HepG2 (cell line): ENCODE results near the gene CLP1. TPM values are rescaled to one million over a fixed set of nuclear protein-coding genes. Genes with fewer than 3 reads are reported as not detected.

Experiments used
- ATAC-seq: fragments of 200-7000 bp; cut with Tn5 transposase; 3 replicates; pipeline ENCODE4 v1.9.1; 2020; ENCODE audit warnings: mild to moderate bottlenecking, moderate library complexity
- BruUV-seq: library from RNA; stranded (reverse); fragments of 400-500 nt; replicated peaks from 2 replicates; lab custom pipeline; 2021; lab: Mats Ljungman, UMichigan
- CTCF ChIA-PET: fragments of 300-600 bp; formaldehyde crosslinking; extraction: SDS; loops from one replicate; lab custom pipeline; 2021; ENCODE audit warnings: low total read pairs, inconsistent platforms, low intra/inter-chr PET ratio; lab: Yijun Ruan, JAX
- POLR2A ChIA-PET: fragments of 350-600 bp; sonication (Branson Sonifier 250); formaldehyde crosslinking; loops from one replicate; lab custom pipeline; 2020; ENCODE audit warnings: antibody characterized with exemption, inconsistent platforms; lab: Yijun Ruan, JAX
- DNase-seq: peaks from one replicate; pipeline ENCODE4 v3.0.0-alpha.2; 2015; ENCODE audit warnings: low spot score
- FAIRE-seq: peaks from 3 replicates; lab custom pipeline; 2011; peaks lifted over from hg19 to GRCh38; lab: Jason Lieb, UNC
- H2AFZ ChIP-seq: one replicate; pipeline ENCODE4 v1.6.1; 2011; ENCODE audit warnings: low read length, inconsistent platforms
- H3K27ac ChIP-seq: fragments of 300-600 bp; 3 replicates; pipeline ENCODE4 v1.8.0; 2011; ENCODE audit warnings: mixed run types, mild to moderate bottlenecking, mixed read lengths, low read length, inconsistent platforms; ENCODE audit not compliant: insufficient read depth; ENCODE audit errors: extremely low read length
- H3K27me3 ChIP-seq, 2 experiments: fragments of 200-600 bp in 1 of 2; 2 replicates in 1 of 2; 3 replicates in 1 of 2; pipeline versions ENCODE4 v1.6.0 to v1.8.0; 2011; ENCODE audit warnings: low read length in 2 of 2, mild to moderate bottlenecking in 2 of 2, moderate library complexity in 2 of 2, inconsistent platforms in 1 of 2; ENCODE audit not compliant: insufficient read depth in 2 of 2, control insufficient read depth in 1 of 2
- H3K36me3 ChIP-seq, 2 experiments: fragments of 200-600 bp in 1 of 2; replicated peaks in 1 of 2; 2 replicates in 1 of 2; 3 replicates in 1 of 2; pipeline versions ENCODE4 v1.5.1 to v1.8.0; 2011; ENCODE audit warnings: low read length in 2 of 2, inconsistent platforms in 1 of 2; ENCODE audit not compliant: insufficient read depth in 2 of 2, control insufficient read depth in 1 of 2
- H3K4me1 ChIP-seq: 2 replicates; pipeline ENCODE4 v1.5.1; 2012; ENCODE audit warnings: low read length, inconsistent platforms; ENCODE audit not compliant: insufficient read depth
- H3K4me2 ChIP-seq: 2 replicates; pipeline ENCODE4 v1.6.0; 2011; ENCODE audit warnings: low read depth, low read length, inconsistent platforms
- H3K4me3 ChIP-seq, 3 experiments: fragments of 200-600 bp in 1 of 3; sonication (generic), shearing (Covaris generic) in 1 of 3; replicated peaks in 1 of 3; 2 replicates each; pipeline ENCODE4 v1.5.1; 2011 to 2016; ENCODE audit warnings: low read length in 3 of 3, inconsistent platforms in 2 of 3, low read depth in 2 of 3, mild to moderate bottlenecking in 2 of 3, control low read depth in 1 of 3, mixed read lengths in 1 of 3; ENCODE audit not compliant: insufficient read depth in 1 of 3
- H3K79me2 ChIP-seq: one replicate; pipeline ENCODE4 v1.6.1; 2011; ENCODE audit warnings: low read length, inconsistent platforms; ENCODE audit not compliant: insufficient read depth
- H3K9ac ChIP-seq: 2 replicates; pipeline ENCODE4 v1.6.0; 2011; ENCODE audit warnings: mild to moderate bottlenecking, low read depth, low read length, inconsistent platforms; ENCODE audit not compliant: insufficient read depth
- H3K9me3 ChIP-seq: 2 replicates; pipeline ENCODE4 v1.5.1; 2012; ENCODE audit warnings: mild to moderate bottlenecking, low read length
- H4K20me1 ChIP-seq: 2 replicates; pipeline ENCODE4 v1.6.0; 2011; ENCODE audit warnings: inconsistent platforms, mild to moderate bottlenecking, low read length, moderate library complexity; ENCODE audit not compliant: insufficient read depth
- JUNB ChIP-seq: sonication (generic); formaldehyde crosslinking; IDR thresholded peaks from 2 replicates; pipeline ENCODE4 v1.8.0; 2022; ENCODE audit warnings: missing genetic modification reagents, mild to moderate bottlenecking, borderline replicate concordance
- PCBP1 ChIP-seq: fragments of 200-400 bp; formaldehyde crosslinking; IDR thresholded peaks from 2 replicates; pipeline ENCODE4 v1.6.1; 2017; ENCODE audit warnings: mild to moderate bottlenecking, low read depth, low read length, borderline replicate concordance
- PRMT3 ChIP-seq: sonication (generic); formaldehyde crosslinking; IDR thresholded peaks from 2 replicates; pipeline ENCODE4 v1.8.1; 2022; ENCODE audit warnings: low read depth, mild to moderate bottlenecking, moderate library complexity, missing genetic modification reagents, borderline replicate concordance
- TCF7L2 ChIP-seq: IDR thresholded peaks from 2 replicates; pipeline ENCODE4 v1.6.1; 2011; ENCODE audit warnings: mild to moderate bottlenecking, low read depth, low read length, moderate library complexity
- ZFY ChIP-seq: sonication (generic); formaldehyde crosslinking; IDR thresholded peaks from 2 replicates; pipeline ENCODE4 v1.4.0; 2020; ENCODE audit warnings: missing genetic modification reagents
- ZMYM4 ChIP-seq: sonication (generic); formaldehyde crosslinking; IDR thresholded peaks from 2 replicates; pipeline ENCODE4 v1.8.1; 2023; ENCODE audit warnings: mild to moderate bottlenecking, missing genetic modification reagents
- ZNF468 ChIP-seq: sonication (generic); formaldehyde crosslinking; IDR thresholded peaks from 2 replicates; pipeline ENCODE4 v1.8.0; 2022; ENCODE audit warnings: mild to moderate bottlenecking, moderate library complexity, missing genetic modification reagents
- WGBS: methylation state at CpG from one replicate; pipeline ENCODE4 v1.1.6; 2017; ENCODE audit warnings: low lambda C conversion rate; 5-methylcytosine and 5-hydroxymethylcytosine counted together
- in situ Hi-C: cut with HindIII; loops from 2 replicates; pipeline ENCODE4 v1.10.0; 2017; ENCODE audit warnings: low pct_unique_long_range_greater_than_20kb; ENCODE audit not compliant: extremely low pct_ligation_motif_present
- intact Hi-C: fragments of 100-400 bp; cut with micrococcal nuclease; formaldehyde crosslinking; loops from one replicate; pipeline ENCODE4 v1.10.0; 2022; ENCODE audit not compliant: unreplicated experiment
- polyA plus RNA-seq, 8 experiments: library from polyadenylated mRNA; depleted of rRNA in 3 of 8; stranded (reverse) in 7 of 8; unstranded in 1 of 8; fragments of >200 nt; fragmentation: Illumina TruSeq in 4 of 8; extraction: Trizol in 4 of 8; gene quantifications; 2 replicates each; pipeline versions ENCODE4 v1.2.1 to v1.2.3, GENCODE V29; 2011 to 2016; ENCODE audit warnings: low read depth in 4 of 8, missing spikeins in 1 of 8, mixed read lengths in 1 of 8; ENCODE audit not compliant: insufficient read depth in 1 of 8
- total RNA-seq, 5 experiments: library from RNA; depleted of rRNA; stranded (reverse); fragments of >200 nt; fragmentation: Illumina TruSeq; extraction: Trizol; gene quantifications; 2 replicates each; pipeline ENCODE4 v1.2.3, GENCODE V29; 2016; ENCODE audit warnings: low read depth in 1 of 5
- TF ChIP-seq, protein P1 (sequence below): sonication (generic); formaldehyde crosslinking; IDR thresholded peaks from 2 replicates; pipeline ENCODE4 v1.4.0; 2020; ENCODE audit warnings: mild to moderate bottlenecking, missing genetic modification reagents
- TF ChIP-seq, protein P2 (sequence below): sonication (generic); formaldehyde crosslinking; IDR thresholded peaks from 2 replicates; pipeline ENCODE4; 2020; ENCODE audit warnings: missing genetic modification reagents, mild to moderate bottlenecking, borderline replicate concordance
- TF ChIP-seq, protein P3 (sequence below): sonication (generic); formaldehyde crosslinking; IDR thresholded peaks from 2 replicates; pipeline ENCODE4 v1.4.0; 2020; ENCODE audit warnings: mild to moderate bottlenecking, missing genetic modification reagents
- TF ChIP-seq, protein P4 (sequence below): IDR thresholded peaks from 2 replicates; pipeline ENCODE4 v1.6.1; 2016

Gene CLP1
- total and polyA plus RNA-seq, 2 of the 13 experiments (the other 11 are each of a cell fraction or from before 2014, with no cell fraction given) = 14.6 to 24.8 TPM

DNA sequence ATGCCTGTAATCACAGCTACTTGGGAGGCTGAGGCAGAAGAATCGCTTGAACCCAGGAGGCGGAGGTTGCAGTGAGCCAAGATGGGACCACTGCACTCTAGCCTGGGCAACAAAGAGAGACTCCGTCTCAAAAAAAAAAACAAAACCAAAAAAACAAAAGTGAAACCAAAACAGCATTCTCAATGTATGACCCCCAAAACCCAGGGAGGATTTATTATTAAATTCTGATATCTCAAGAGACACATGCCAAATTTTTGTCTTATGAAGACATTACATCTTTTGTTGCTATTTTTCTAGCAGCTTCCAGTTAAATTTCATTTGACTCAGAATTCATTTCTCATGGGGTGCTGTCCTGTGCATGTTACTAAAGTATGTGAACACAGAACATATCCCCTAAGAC is 4.9 kb upstream of the CLP1 start:
- no TSS peak for BruUV-seq
- ATAC-seq (no peak), FAIRE-seq (no peak), DNase-seq (no peak)
- ChIA-PET CTCF (no interaction called here), POLR2A (interaction anchor here (1.6 kb wide), 1 partner anchor 12 kb away, joined by 3 read pairs; no protein-coding TSS in a partner anchor)
- H3K27ac ChIP-seq = no peak overlapping the region
- H4K20me1 ChIP-seq = no peaks in the 10 kb centered on the region
- in situ Hi-C loops = loop anchor here (25.0 kb wide), 2 partner anchors 635 to 860 kb away; partner anchors contain the start of gene OR5B21
- H3K9ac ChIP-seq = no peak overlapping the region
- no peaks in the 10 kb centered on the region for H3K36me3 ChIP-seq
- H3K4me1 ChIP-seq = peaks cover 15% of the 10 kb centered on the region
- H2AFZ ChIP-seq = peak overlapping the region; percentile 54
- no peaks in the 10 kb centered on the region for H3K9me3 ChIP-seq
- H3K79me2 ChIP-seq = peaks cover under 1% of the 10 kb centered on the region
- no peak overlapping the region for H3K4me3 ChIP-seq
- H3K4me2 ChIP-seq = peak overlapping the region; percentile 34
- TF ChIP-seq, protein P1, sequence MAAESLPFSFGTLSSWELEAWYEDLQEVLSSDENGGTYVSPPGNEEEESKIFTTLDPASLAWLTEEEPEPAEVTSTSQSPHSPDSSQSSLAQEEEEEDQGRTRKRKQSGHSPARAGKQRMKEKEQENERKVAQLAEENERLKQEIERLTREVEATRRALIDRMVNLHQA (CRISPR knock-in tag) = no peak
- TF ChIP-seq, protein P2, sequence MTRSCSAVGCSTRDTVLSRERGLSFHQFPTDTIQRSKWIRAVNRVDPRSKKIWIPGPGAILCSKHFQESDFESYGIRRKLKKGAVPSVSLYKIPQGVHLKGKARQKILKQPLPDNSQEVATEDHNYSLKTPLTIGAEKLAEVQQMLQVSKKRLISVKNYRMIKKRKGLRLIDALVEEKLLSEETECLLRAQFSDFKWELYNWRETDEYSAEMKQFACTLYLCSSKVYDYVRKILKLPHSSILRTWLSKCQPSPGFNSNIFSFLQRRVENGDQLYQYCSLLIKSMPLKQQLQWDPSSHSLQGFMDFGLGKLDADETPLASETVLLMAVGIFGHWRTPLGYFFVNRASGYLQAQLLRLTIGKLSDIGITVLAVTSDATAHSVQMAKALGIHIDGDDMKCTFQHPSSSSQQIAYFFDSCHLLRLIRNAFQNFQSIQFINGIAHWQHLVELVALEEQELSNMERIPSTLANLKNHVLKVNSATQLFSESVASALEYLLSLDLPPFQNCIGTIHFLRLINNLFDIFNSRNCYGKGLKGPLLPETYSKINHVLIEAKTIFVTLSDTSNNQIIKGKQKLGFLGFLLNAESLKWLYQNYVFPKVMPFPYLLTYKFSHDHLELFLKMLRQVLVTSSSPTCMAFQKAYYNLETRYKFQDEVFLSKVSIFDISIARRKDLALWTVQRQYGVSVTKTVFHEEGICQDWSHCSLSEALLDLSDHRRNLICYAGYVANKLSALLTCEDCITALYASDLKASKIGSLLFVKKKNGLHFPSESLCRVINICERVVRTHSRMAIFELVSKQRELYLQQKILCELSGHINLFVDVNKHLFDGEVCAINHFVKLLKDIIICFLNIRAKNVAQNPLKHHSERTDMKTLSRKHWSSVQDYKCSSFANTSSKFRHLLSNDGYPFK (CRISPR knock-in tag) = no peak
- TF ChIP-seq, protein P3, sequence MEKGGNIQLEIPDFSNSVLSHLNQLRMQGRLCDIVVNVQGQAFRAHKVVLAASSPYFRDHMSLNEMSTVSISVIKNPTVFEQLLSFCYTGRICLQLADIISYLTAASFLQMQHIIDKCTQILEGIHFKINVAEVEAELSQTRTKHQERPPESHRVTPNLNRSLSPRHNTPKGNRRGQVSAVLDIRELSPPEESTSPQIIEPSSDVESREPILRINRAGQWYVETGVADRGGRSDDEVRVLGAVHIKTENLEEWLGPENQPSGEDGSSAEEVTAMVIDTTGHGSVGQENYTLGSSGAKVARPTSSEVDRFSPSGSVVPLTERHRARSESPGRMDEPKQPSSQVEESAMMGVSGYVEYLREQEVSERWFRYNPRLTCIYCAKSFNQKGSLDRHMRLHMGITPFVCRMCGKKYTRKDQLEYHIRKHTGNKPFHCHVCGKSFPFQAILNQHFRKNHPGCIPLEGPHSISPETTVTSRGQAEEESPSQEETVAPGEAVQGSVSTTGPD (CRISPR knock-in tag) = no peak
- TF ChIP-seq PCBP1 = no peak
- no peak for TF ChIP-seq PRMT3 (CRISPR knock-in tag)
- TF ChIP-seq TCF7L2 = no peak
- TF ChIP-seq ZFY (CRISPR knock-in tag) = no peak
- no peak for TF ChIP-seq ZNF468 (CRISPR knock-in tag)
- no peak for TF ChIP-seq ZMYM4 (CRISPR knock-in tag)
- TF ChIP-seq, protein P4, sequence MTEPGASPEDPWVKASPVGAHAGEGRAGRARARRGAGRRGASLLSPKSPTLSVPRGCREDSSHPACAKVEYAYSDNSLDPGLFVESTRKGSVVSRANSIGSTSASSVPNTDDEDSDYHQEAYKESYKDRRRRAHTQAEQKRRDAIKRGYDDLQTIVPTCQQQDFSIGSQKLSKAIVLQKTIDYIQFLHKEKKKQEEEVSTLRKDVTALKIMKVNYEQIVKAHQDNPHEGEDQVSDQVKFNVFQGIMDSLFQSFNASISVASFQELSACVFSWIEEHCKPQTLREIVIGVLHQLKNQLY (CRISPR knock-in tag) = no peak
- no peak for TF ChIP-seq JUNB
- peaks cover 4 to 23% of the 10 kb centered on the region in 2 experiments for H3K27me3 ChIP-seq
- intact Hi-C loops = no loop called here
- 71% methylated on average over 3 of the region's 3 CpGs for WGBS
